Epidermal melanocyte (primary cell): ENCODE data around the gene CCHCR1.

ENCODE experiments used
- DNase-seq: peaks from one replicate; pipeline ENCODE4 v3.0.0; 2011; ENCODE audit warnings: low spot score; ENCODE audit not compliant: insufficient read length

CCHCR1 gene

DNA sequence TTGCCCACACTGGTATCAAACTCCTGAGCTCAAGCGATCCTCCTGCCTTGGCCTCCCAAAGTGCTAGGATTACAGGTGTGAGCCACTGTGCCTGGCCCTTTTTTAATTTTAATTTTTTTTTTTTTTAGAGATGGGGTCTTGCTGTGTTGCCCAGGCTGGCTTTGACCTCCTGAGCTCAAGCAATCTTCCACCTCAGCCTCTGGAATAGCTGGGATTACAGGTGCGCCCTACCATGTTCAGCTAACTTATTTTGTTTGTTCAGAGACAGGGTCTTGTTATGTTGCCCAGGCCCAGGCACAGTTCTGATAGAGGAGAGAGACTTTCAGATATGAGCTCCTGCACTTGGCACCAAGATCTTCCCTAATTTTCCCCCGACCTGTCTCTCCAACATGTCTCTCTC, 26.9 kb downstream of the CCHCR1 start:
- no peak for DNase-seq

DNA sequence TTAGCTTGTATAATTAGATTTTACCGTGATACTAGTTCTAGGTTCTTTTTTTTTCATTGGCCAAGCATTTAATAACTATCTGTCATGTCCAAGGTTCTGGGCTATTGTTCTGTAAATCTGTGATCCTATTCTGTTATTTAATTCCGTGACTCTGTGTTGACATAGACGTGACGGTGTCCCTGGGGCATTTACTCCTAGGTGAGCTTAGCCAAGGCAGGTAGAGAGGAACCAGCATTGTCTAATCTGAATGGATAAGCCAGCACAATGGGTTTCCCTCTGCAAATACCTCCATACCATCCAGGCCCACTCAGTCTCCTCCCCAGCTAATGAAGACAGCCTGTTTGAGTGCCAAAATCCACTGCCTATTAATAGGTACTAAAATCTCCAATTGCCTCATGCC, 28.5 kb downstream of the CCHCR1 start:
- no peak for DNase-seq

DNA sequence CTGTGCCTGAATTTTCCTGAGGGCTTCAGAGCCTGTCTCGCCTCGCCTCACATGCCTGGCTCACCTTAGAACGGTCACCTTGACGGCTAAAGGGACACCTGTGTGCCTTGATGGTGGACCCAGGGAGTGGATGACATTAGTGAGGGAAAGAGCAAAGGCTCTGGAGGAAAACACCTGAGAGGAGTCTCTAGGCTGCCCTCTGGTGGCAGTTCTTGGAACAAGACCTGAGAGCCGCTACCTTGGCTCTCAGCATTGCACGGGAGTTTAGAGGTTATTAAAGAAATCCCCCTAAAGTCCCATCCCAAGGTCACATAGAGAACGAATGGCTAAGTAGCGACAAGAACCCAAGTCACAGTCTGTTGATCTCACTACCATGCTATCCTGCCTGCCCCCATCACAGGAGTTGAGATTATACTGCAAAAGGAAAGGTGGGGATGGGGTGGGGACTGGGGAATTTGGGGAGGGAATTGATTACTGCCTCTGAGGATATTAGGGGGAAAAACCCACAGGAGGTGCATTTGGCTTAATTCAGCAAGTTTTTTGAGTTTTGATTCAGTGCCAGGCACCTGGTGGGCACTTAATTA, 29.4 kb downstream of the CCHCR1 start:
- DNase-seq: peak; percentile 31

DNA sequence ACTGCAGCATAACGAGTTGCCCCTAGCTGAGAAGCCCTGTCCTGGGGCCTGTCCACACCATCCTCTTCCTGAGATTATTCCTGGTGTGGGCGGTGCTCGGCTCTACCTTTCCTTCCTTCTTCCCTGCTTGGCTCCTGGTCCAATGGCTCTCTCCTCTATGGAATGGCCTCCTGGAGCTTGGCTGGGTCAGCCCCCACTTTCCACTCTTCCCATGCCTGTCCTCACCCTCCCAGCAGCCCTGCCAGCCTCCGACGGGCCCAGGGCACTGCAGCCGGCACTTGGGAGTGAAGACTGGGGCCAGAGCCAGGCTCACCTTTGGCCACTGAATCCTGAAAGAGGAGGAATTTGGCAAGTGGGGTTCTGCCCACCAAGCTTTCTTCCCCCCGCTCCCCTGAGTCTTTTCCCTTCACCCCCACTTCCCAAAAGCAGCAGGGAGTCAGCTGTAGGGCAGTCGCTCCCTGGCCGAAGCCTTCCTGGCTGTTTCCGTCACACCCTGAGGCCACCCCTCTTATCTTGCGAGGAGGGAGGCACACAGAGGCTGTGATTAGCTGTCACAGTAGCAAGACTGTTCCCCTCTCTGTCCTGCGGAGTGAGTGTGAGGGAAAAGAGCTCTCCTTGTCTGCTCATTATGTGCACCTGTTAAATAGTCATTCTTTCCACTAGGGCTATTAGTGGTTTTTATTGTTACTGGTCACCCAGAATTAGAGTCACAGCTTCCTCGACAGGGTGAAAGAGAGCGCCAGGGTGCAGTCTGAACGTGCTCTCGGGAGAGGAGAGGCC, 31.0 kb downstream of the CCHCR1 start:
- DNase-seq: no peak

DNA sequence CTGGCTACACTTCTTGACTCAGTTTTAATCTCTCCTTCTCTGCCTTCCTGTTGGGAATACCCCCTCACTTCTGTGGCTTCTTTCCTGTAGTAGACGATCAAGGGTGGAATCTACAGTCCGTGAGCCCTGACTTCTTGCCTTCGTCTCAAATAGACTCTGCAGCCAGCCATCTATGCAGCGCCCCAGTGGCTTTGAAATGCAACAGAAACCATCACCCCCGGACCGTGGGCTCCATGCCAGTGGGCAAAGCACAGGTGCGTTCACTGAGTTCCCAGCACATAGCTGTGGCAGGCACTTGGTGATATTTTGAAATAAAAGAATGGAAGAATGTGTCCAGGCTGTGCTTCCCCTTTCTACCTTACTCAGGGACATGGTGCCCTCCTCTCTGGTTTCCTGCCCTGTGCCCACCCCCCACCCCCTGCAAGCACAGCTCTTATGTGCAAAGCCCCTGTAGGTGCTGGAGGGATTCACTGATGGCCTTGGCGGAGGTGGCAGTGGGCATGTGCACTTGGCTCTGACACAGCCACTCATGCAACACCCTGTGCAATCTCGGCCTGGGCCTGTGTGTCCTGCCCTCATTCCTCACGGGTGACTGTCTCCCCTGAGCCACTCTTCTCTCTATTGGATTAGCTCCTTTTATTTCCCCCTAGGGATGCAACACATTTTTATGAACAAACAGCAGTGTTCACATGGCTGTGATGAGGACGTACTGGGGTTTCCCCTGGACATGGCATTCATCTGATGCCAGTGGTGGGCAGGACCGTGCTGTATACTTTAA, 31.8 kb downstream of the CCHCR1 start:
- DNase-seq: no peak

DNA sequence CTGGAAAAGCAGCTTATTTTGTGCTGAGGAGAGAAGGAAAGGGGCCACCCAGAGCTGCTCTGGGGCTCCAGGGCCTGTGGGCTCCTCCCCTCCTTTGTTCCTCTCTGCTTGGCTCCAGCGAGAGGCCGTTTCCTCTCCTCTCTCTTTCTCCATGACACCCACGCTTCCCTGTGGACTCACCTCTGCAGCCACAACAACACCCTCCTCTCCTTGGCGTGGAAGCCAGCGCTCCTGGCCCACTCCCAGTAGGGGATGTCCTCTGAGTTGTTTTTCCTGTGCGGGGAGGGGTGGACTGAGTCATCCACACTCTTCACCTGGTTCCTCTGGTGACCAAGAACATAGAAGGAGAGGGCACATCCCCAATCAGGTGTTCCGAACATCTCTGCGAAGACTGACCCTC, 32.4 kb downstream of the CCHCR1 start:
- DNase-seq: no peak

DNA sequence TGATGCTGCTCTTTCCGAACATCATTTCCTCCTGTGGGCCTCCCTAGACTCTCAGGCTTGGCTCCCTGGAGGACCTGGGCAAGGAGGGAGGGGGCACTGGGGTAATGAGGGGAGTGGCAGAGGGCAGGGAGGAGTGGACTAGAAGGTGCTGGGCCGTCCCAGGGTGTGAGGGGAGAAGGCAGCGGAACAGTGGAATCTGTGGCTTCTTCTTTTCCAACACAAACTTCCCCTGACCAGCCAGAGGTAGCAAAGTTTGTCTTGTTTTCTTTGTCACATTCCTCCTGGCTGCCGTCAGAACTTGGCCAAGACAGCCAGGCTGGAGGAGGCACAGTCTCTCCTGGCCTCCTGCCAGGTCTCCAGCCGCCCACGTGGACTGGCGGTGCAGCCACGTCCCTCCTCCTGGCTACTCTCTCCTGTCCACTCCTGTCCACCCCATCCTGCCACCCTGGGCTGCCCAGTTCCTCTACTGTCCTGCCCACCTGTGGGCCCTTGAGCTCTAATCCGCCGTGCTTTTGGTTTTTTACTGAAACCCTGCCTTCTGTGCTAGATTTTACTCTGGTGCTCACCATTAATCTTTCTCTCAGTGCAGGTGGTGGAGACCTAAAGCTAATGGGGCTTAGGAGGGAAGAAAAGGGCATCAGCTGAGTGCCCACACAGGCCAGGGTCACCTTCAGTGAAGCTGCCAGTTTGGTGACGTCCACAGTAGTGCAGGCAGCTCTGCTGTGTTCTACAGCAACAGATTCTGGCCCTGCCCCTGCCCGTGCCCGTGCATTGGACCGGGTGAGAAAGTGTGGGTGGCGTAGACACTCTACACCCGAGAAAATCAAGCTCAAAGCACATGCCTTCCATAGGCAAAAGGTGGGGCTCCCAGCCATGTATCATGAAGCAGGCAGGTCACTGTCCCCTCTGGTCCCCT, 34.6 kb downstream of the CCHCR1 start:
- DNase-seq: peak; percentile 19

DNA sequence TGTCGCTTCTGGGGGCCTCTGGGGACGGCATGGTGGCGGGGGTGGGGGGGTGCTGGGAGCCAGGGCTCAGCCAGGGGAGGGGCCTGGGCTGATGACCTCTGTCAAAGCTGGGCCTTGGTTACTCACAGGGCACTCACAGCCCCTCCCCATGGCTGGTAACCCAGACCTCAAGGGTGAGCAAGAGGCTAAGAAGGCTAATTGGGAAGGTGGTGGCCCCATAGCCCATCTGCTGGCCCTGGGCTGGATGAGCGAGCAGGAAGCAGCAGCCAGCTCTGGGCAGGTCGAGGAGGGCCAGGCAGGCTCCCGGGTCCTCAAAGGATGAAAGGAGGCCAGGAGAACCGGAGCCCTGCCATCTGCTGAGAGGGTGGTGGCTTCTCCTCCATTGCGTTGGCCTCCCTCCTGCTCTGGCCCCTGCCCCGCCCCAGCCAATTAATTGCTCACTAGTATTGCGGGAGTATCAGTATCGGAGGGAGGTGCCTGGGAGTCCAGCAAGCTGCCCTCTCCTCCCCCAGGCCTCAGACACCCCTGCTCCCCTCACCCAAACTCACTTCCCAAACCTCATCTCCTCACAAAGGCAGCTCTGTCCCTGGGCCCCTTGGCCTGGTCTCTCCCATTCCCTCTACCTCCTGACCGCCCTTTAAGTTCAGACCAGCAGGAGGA, 36.3 kb downstream of the CCHCR1 start:
- DNase-seq: no peak

DNA sequence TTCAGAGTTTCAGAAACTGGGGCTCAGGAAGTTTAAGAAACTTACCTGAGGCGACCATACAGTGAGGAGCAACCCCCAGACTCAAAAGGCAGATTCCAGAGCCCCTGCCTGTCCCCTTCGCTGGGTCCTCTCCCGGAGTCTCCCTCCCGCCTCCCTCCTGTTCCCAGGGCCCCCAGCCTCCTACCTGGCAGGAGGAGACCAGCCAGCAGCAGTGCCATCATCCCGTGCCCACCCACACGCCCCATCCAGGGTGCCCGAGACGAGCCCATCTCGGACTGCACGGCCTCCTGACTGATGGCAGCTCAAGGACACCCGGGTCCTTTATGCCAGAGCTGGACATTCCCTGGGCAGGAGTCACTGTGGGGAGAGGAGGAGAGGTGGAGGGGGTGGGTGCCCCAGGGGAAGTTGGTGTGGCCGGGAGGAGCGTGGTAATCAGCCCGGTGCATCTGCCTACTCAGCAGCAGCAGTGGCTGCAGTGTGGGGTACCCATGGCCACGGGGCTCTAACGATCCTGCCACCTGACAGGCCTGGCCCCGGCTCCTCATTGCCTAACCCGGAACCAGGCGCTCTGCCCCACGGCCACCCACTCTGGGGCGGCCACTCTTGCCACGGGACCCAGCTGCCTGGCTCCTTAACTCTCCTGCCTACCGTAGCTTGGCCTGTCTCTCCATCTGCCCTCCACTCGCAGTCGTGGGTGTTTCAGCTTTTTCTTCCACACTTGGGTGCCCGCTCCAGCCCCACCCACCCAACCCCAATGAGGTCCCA, 37.3 kb downstream of the CCHCR1 start, which contains the start of gene CDSN:
TSS of gene CDSN (minus strand) at position 296 of the 765 bp plus-strand sequence. CDS start at position 269, 27 bp downstream.
- no peak for DNase-seq

DNA sequence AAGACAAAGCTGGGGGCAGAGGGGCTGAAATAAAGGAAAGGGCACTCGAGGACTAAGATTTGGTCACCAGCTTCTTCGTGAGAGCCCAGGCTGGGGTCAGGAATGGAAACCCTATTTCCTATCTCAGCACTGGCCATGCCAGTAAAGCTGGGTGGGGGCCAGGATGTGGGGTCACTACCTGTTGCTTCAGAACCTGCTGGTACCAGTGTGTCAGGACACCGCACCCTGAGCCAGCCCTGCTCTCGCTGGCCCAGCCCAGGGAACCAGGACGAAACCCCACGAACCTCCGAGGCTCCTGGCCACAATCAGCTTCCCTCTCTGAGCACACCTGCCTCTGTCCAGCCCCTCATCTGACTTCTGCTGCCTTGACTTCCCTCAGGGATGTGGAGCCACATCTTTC, 39.4 kb downstream of the CCHCR1 start:
- DNase-seq: no peak

DNA sequence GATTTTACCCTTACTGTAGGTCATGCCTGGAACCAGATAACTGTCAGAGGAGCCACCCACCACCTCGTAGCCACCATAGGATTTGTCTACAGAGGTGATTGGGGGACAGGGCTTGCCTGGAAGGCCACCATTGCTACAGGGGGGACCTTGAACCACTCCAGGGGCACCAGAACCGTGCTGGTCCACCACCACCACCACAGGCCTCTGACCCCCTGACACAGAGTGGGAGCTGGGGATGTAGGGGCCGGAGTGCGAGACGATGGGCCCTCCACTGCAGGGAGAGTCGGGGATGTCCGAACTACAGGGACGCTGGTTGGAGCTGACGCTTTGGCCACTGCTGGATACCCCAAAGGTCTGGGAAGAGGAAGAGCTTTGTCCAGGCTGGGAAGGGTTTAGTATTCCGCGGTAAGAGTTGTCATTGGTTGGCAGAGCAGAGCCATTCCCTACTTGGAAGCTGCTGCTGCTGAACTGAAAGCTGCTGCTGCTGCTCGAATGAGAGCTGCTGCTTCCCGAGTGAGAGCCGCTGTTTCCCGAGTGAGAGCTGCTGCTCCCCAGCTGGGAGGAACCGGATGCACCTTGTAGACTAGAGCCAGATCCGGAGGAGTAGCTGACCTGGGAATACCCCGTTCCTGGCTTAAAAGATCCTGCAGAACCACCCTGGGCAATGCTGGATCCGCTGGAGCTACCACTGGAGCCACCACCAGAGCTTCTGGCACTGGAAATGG, 40.8 kb downstream of the CCHCR1 start:
- no peak for DNase-seq

DNA sequence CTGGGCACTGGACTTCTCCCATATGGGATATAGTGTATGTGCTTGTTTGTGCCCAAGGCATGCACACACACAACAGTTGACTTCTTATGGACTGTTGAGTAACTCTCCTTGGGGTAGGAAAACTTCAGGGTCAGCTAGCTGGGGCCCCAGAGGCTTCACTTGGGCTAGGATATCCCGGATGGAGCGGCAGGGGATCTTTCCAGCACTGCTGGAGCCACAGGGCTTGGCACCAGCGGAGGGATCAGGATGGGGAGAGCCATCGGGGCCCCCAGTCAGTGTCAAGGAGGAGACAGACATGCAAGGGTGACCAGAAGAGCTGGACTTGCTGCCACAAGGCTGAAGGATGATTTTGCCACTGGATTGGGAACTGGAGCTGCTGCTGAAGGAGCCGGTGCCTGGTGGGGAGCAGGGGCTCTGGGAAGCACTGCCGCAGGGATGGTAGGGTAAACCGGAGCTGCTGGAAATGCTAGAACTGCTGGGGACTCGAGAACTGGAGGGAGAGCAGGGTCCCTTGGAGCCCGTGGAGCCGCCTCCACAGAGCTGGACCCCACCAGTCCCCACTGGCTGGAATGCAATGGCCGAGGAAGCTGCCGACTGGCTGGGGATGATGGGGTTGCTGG, 41.6 kb downstream of the CCHCR1 start:
- DNase-seq: no peak

DNA sequence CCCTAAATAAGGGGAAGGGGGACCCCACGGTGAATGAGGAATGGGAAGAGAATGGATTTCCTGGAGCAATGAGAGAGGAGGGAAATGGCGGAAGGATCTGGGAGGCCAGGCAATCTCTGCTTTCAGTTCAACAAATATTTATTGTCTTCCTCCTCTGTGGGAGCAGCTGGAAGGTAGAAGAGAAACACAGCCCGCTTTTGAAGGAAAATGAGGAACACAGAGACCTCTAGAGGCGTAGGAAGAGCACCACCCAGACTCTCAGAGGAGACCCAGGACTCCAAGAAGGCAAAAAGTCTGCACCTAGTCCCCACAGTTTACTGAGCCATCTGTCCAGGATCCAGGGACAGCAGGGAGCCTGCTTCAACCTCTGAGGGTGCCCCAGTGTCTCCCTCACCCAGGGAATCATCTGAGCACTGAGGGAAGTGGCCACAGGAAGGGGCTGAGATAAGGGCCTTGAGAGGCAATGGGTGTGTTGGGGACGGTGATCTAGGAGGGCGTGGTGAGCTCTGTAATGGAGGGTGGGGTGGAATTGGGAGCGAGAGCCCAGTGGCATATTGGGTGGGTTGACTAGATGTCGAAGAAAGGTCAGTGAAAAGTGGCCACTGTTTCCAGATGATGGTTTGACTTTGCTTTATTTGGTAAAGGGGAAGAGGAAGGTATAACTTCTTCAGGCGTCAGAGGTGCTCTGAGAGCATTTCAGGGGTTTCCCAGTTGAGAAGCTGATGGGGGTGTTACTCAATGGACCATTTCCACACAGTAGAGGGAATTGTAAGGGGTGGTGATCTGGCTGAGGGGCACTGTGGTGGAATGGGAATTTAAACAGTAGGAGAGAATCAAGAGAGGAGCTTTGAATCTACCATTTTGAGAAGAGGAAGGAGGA, 42.4 kb downstream of the CCHCR1 start:
- DNase-seq: no peak

DNA sequence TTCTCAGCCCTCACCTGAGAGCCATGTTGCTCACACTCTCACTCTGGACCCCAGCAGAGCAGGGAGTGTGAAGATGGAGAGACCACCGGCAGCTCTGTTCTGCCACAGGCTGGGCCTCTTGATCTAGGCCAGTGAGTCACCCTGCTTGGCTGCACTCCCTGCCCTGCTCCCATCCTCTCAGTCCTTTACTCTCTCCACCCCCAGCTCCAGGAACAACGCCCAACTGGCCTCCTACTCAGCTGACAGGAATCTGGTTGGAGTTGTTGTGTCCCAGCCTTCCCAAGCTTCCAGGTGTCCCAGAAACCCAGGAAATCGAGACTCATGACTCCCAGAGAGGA, 43.1 kb downstream of the CCHCR1 start, which contains the start of gene PSORS1C1:
TSS of gene PSORS1C1 (plus strand) at position 260 of the 338 bp plus-strand sequence. CDS start 14,833 bp downstream, outside the sequence.
- peak; percentile 59 for DNase-seq

DNA sequence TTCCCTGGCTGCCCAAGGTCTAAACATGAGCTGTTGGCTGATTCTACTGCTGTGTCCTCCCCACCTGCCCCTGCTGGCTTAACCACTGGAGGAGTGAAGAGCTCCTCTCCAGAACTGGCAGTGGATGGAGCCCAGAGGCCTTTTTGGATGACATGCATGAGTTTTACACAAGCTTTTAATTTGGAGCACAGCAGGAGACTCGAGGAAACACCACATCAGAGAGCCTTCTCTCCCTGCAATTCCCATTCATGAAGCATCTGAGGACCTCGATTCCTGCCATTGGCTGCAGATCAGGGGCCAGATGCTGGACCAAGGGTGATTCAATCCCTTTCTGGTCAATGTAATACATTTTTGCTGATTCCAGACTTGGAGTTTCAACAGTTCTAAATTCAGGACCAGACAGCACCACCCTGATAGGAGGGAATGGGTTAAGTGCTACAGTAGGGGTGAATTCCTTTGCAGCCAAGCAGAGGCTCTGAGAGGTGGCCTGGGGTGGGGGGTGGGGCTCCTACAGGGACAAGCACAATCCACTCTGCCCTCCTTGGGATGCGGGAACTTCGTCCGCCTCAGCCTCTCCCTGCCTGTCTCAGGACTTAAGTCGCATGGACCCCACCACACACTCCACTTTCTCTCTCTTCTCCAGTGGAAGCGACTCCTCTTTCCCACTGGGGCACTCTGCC, 43.6 kb downstream of the CCHCR1 start:
- DNase-seq: peak; percentile 36

DNA sequence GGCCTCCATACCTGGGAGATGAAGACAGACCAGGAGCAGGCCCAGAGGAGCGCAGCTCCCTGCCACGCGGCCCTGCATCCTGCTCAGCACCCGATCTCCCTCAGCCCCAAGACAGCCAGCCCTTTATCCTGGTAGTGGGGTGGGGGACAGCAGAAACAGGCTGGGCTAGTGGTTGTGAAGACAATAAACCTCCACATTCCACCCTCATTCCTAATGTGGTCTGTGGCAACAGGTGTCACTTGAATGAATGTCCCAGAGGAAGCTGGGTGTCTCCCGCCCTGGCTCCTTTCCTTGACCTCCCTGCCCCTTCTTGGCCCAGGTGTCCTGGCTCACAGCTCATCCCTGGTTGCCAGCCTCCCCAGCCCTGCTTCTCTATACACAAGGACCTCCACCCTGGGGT, 45.1 kb downstream of the CCHCR1 start, which contains the start of gene C6orf15:
TSS of gene C6orf15 (minus strand) at position 98 of the 400 bp plus-strand sequence. CDS start at position 78, 20 bp downstream.
- no peak for DNase-seq

DNA sequence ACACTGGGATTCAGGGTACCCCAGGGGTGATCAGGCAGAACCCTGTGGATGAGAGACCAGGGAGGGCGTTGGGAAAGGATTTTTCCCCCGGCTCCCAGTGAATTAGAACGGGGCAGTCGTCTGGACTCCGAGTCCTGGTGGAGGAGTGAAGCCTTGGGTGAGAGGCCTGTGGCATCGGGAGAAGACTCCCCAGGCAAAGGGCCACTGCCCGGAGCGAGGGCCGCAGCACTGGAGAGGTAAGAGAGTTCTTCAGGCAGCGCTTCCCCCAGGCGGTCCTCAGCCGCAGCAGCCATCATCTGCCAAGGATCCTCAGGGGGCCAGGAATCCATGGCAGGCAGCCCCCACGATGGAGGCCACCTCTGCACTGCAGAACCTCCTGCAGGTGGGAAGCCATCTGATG, 45.9 kb downstream of the CCHCR1 start:
- DNase-seq: no peak
